HEK293T (cell line): ENCODE data around the gene SMIM44.
A peak's percentile ranks its signal among the peaks of the same experiment; 100 is the strongest.

Experiments used
- CTCF ChIA-PET: fragments of 350-600 bp; formaldehyde crosslinking; extraction: SDS; loops from one replicate; lab custom pipeline; 2021; ENCODE audit warnings: antibody characterized with exemption, inconsistent platforms; lab: Yijun Ruan, JAX
- POLR2A ChIA-PET: fragments of 350-600 bp; formaldehyde crosslinking; extraction: SDS; loops from one replicate; lab custom pipeline; 2020; ENCODE audit warnings: antibody characterized with exemption, inconsistent platforms; lab: Yijun Ruan, JAX
- DNase-seq: peaks from one replicate; pipeline ENCODE4 v3.0.0; 2012; ENCODE audit warnings: mixed read lengths; ENCODE audit errors: extremely low spot score
- ARNT ChIP-seq: fragments of 450-650 bp; IDR thresholded peaks from 2 replicates; pipeline ENCODE4 v1.6.1; 2017; ENCODE audit warnings: mild to moderate bottlenecking
- BHLHE40 ChIP-seq: fragments of 450-650 bp; IDR thresholded peaks from 2 replicates; pipeline ENCODE4 v1.6.1; 2016; ENCODE audit warnings: mild to moderate bottlenecking, moderate library complexity, borderline replicate concordance
- CTBP1 ChIP-seq: fragments of 450-650 bp; IDR thresholded peaks from 2 replicates; pipeline ENCODE4 v1.6.1; 2016; ENCODE audit warnings: borderline replicate concordance
- ELF4 ChIP-seq: fragments of 450-650 bp; IDR thresholded peaks from 2 replicates; pipeline ENCODE4 v1.6.1; 2017; ENCODE audit warnings: antibody characterized with exemption
- FOXA1 ChIP-seq: fragments of 450-650 bp; IDR thresholded peaks from 2 replicates; pipeline ENCODE4 v1.6.1; 2016; ENCODE audit warnings: mild to moderate bottlenecking
- FOXK2 ChIP-seq: fragments of 450-650 bp; IDR thresholded peaks from 2 replicates; pipeline ENCODE4 v1.6.1; 2016; ENCODE audit warnings: mild to moderate bottlenecking
- FOXM1 ChIP-seq: fragments of 450-650 bp; IDR thresholded peaks from 2 replicates; pipeline ENCODE4 v1.6.1; 2017; ENCODE audit warnings: mild to moderate bottlenecking, borderline replicate concordance
- HDGF ChIP-seq: fragments of 450-650 bp; IDR thresholded peaks from 2 replicates; pipeline ENCODE4 v1.6.1; 2017; ENCODE audit warnings: antibody characterized with exemption, borderline replicate concordance
- L3MBTL2 ChIP-seq: fragments of 450-650 bp; conservative IDR thresholded peaks from 2 replicates; pipeline ENCODE4 v1.6.1; 2016; ENCODE audit warnings: mild to moderate bottlenecking
- LEF1 ChIP-seq: fragments of 450-650 bp; IDR thresholded peaks from 2 replicates; pipeline ENCODE4 v1.6.1; 2017; ENCODE audit warnings: mild to moderate bottlenecking, borderline replicate concordance
- NFRKB ChIP-seq: fragments of 450-650 bp; IDR thresholded peaks from 2 replicates; pipeline ENCODE4 v1.6.1; 2016; ENCODE audit warnings: mild to moderate bottlenecking, moderate library complexity
- SP1 ChIP-seq: fragments of 450-650 bp; IDR thresholded peaks from 2 replicates; pipeline ENCODE4 v1.6.1; 2017
- SUZ12 ChIP-seq: fragments of 450-650 bp; IDR thresholded peaks from 2 replicates; pipeline ENCODE4 v1.6.1; 2016; ENCODE audit warnings: mild to moderate bottlenecking
- TARDBP ChIP-seq: fragments of 450-650 bp; IDR thresholded peaks from 2 replicates; pipeline ENCODE4 v1.6.1; 2016
- ZNF384 ChIP-seq: fragments of 450-650 bp; IDR thresholded peaks from 2 replicates; pipeline ENCODE4 v1.6.1; 2016
- TF ChIP-seq, protein P1 (sequence below): fragments of 450-650 bp; IDR thresholded peaks from 2 replicates; pipeline ENCODE4 v1.6.1; 2016

Gene SMIM44

DNA sequence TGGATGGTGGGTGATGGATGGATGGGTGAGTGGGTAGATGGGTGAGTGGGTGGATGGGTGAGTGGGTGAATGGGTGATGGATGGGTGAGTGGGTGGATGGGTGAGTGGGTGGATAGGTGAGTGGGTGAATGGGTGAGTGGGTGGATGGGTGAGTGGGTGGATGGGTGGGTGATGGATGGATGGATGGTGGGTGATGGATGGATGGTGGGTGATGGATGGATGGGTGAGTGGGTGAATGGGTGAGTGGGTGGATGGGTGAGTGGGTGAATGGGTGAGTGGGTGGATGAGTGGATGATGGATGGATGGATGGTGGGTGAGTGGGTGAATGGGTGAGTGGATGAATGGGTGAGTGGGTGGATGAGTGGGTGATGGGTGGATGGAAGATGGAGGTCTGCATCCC is 5.7 kb downstream of the SMIM44 start:
- CTCF ChIA-PET, result no interaction called here
- no peak for DNase-seq
- TF ChIP-seq TARDBP (peak; percentile 95), NFRKB (no peak)
- POLR2A ChIA-PET, result no interaction called here

DNA sequence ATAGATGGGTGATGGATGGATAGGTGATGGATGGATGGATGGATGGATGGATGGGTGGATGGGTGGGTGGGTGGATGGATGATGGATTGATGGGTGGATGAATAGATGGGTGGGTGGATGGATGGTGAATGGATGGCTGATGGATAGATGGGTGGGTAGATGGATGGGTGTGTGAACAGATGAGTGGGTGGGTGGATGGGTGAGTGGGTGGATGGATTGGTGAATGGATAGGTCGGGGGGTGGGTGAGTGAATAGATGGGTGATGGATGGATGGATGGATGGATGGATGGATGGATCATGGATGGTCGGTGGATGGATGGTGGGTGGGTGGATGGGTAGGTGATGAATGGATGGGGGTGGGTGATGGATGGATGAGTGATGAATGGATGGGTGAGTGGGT is 6.4 kb downstream of the SMIM44 start:
- ChIA-PET CTCF (interaction anchor here (0.6 kb wide), 1 partner anchor 8 kb away, joined by 3 read pairs; no protein-coding TSS in a partner anchor), POLR2A (no interaction called here)
- DNase-seq, result no peak
- no peak for TF ChIP-seq ARNT
- TF ChIP-seq FOXA1, result no peak
- no peak for TF ChIP-seq LEF1
- no peak for TF ChIP-seq ELF4
- no peak for TF ChIP-seq L3MBTL2
- TF ChIP-seq FOXK2, result no peak
- TF ChIP-seq SP1, result no peak

DNA sequence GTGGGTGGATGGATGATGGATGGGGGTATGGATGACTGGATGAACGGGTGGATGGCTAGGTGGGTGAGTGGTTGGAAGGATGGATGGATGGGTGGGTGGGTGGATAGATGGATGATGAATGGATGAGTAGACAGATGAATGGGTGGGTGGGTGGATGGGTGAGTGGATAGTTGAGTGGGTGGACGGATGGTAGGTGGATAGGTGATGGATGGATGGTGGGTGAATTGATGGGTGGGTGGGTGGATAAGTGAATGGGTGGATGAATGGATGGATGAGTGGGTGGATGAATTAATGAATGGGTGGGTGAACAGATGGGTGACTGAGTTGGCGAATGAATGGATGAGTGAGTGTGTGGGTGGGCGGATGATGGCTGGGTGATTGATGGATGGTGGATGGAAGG is 7.8 kb downstream of the SMIM44 start:
- POLR2A ChIA-PET, result no interaction called here
- CTCF ChIA-PET, result no interaction called here

DNA sequence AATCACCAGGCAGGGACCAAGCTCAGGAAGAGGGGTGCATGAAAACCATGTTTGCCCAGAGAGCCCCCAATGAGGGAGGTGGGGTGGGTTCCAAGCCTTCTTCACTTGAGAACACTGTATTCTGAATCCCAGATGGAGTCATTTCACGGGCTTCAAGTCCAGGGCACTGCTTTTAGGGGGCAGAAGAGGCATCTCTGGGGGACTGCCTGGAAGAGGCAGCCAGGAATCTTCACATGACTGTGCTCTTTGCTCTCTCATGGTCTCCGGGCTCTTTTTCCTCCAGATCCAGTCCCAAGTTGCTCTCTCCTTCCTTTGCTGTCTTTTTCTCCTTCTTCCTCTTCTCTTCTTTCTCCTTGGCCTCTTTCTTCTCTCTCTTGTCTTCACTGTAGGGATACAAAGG is 8.6 kb downstream of the SMIM44 start:
- ChIA-PET CTCF (no interaction called here), POLR2A (no interaction called here)
- TF ChIP-seq BHLHE40 (no peak), TARDBP (no peak), FOXM1 (no peak), ZNF384 (no peak), L3MBTL2 (no peak)
- TF ChIP-seq, protein P1, sequence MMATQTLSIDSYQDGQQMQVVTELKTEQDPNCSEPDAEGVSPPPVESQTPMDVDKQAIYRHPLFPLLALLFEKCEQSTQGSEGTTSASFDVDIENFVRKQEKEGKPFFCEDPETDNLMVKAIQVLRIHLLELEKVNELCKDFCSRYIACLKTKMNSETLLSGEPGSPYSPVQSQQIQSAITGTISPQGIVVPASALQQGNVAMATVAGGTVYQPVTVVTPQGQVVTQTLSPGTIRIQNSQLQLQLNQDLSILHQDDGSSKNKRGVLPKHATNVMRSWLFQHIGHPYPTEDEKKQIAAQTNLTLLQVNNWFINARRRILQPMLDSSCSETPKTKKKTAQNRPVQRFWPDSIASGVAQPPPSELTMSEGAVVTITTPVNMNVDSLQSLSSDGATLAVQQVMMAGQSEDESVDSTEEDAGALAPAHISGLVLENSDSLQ, result no peak
- no peak for DNase-seq

More for the DNA sequence above, 7.8 kb downstream of the SMIM44 start:
- TF ChIP-seq, protein P1, result no peak
- TF ChIP-seq FOXA1, result no peak
- TF ChIP-seq ELF4, result no peak
- TF ChIP-seq L3MBTL2, result no peak
- TF ChIP-seq HDGF, result no peak
- TF ChIP-seq ARNT, result no peak
- TF ChIP-seq LEF1, result no peak
- TF ChIP-seq FOXM1, result no peak
- no peak for TF ChIP-seq SP1
- no peak for TF ChIP-seq CTBP1
- TF ChIP-seq SUZ12, result no peak
- TF ChIP-seq FOXK2, result no peak
- no peak for TF ChIP-seq TARDBP
- DNase-seq, result no peak

DNA sequence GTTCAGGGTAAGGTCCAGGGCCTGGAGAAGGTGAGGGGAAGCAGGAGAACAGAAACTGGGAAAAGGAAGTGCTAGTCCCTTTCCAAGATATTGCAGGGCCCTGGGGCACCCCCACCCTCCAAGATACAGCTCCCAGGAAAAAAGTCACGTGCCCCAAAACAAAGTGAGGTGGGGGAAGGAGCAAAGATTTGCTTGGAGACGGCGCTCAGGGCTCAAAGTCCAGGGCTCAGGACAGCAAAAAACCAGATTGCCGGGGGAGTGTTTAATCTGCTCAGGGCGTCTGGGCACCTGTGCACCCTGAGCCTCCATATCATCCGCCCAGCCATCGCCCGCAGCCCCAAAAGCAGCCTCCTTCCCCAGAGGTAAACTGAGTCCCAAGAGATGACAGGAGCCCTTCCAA is 9.2 kb downstream of the SMIM44 start:
- no peak for TF ChIP-seq ZNF384
- no peak for TF ChIP-seq SP1
- no peak for TF ChIP-seq ARNT
- TF ChIP-seq, protein P1, result no peak
- TF ChIP-seq CTBP1, result no peak
- TF ChIP-seq FOXK2, result no peak
- no peak for TF ChIP-seq NFRKB
- no peak for TF ChIP-seq FOXA1
- TF ChIP-seq SUZ12, result no peak
- no peak for TF ChIP-seq HDGF
- no peak for TF ChIP-seq BHLHE40
- TF ChIP-seq TARDBP, result no peak
- ChIA-PET CTCF (no interaction called here), POLR2A (no interaction called here)
- DNase-seq, result no peak

DNA sequence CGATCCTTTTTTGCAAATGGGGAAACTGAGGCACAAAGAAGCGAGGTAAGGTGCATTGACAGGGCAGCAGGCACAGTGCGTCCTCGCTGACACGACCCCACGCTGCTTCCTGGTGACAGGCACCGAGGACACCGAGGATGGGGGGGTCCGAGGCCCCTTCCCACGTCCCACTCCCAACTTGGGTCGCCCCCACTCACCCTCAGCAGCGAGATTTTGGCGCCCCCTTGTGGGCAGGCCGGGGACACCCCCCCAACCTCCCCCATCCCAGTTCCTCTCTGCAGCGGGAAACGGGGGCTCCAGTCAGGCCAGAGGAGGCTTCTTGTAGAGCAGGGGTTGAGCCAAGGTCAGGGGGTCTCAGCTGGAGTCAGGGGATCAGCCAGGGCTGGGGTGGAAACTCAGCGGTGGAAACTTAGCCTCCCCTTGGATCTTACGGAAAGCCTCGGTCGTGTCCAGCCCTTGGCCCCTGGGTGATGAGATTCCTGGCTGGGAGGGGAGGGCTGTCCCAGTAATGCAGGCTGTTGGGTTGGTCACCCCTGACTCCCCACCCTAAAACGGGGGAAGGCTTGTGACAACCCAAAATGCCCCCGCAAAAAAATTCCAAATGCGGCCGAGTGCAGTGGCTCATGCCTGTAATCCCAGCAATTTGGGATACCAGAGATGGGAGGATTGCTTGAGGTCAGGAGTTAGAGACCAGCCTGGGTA is 11.1 kb downstream of the SMIM44 start:
- ChIA-PET CTCF (interaction anchor here (0.6 to 2.8 kb wide), 4 partner anchors 11 to 158 kb away, joined by 4 to 9 read pairs (median 7); partner anchors contain the start of gene SMIM44), POLR2A (no interaction called here)
- no peak for TF ChIP-seq LEF1
- peak; percentile 54; the same call in 1 of the 2 replicates for TF ChIP-seq FOXM1
- DNase-seq, result peak; percentile 69

DNA sequence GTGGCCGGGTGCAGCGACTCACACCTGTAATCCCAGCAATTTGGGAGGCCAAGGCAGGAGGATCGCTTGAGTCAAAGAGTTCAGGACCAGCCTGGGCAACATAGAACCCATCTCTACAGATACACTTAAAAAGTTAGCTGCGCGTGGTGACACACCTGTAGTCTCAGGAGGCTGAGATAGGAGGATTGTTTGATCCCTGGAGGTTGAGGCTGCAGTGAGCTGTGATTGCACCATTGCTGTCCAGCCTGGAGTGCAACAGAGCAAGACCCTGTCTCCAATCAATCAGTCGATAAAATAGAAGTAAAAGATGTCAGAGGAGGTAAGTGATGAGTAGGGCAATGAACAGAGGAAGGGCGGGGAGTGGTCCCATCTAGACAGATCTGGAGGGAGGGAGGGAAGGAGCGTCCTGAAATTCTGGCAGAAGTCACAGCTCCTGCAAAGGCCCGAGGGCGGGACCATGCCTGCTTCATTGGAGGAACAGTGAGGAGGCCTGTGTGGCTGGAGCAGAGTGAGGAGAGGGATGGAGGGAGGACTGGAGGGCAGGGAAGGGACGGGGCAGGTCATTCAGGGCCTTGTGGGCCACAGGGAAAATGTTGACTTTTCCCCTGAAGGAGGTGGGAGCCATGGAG is 12.6 kb downstream of the SMIM44 start:
- no peak for DNase-seq
- POLR2A ChIA-PET, result no interaction called here
- CTCF ChIA-PET, result interaction anchor here (0.5 to 2.8 kb wide), 6 partner anchors 13 to 166 kb away, joined by 3 to 9 read pairs (median 4); partner anchors contain the start of gene SMIM44
- no peak for TF ChIP-seq ELF4
- TF ChIP-seq SP1, result no peak
- no peak for TF ChIP-seq CTBP1
- TF ChIP-seq NFRKB, result no peak
- TF ChIP-seq FOXK2, result no peak
- TF ChIP-seq, protein P1, result no peak
- TF ChIP-seq LEF1, result no peak
- no peak for TF ChIP-seq FOXA1
- TF ChIP-seq TARDBP, result no peak
- TF ChIP-seq ARNT, result no peak
- TF ChIP-seq HDGF, result no peak
- no peak for TF ChIP-seq FOXM1
- no peak for TF ChIP-seq ZNF384
- no peak for TF ChIP-seq BHLHE40
- no peak for TF ChIP-seq L3MBTL2
- no peak for TF ChIP-seq SUZ12
